ENCODE measurements around the gene C1orf216.

C1orf216 gene

GRCh38 chr1:35718492-35719336 lies at the start of gene C1orf216:
Gene C1orf216, minus strand, starts transcription at chr1:35718884. Its CDS starts 2,563 bp downstream, at chr1:35716321.
- peak within 1 kb of the TSS; percentile 81 for H3K27ac Mint-ChIP-seq
- peaks cover 9% of the 10 kb centered on the region for H3K36me3 Mint-ChIP-seq (ENCODE audit: low read depth)
- H3K9me3 Mint-ChIP-seq, result no peaks in the 10 kb centered on the region
- H3K4me3 Mint-ChIP-seq, result peak within 1 kb of the TSS; percentile 87
- no peaks in the 10 kb centered on the region for H3K27me3 Mint-ChIP-seq (ENCODE audit: low read depth)
- peaks cover 28% of the 10 kb centered on the region for H3K4me1 Mint-ChIP-seq (ENCODE audit: low read depth)

GRCh38 chr1:35764283-35764682 lies 45.6 kb upstream of the C1orf216 start:
- Mint-ChIP-seq H3K4me1 (ENCODE audit: low read depth) (peaks cover 28% of the 10 kb centered on the region), H3K27me3 (ENCODE audit: low read depth) (no peaks in the 10 kb centered on the region), H3K9me3 (no peaks in the 10 kb centered on the region), H3K36me3 (ENCODE audit: low read depth) (peaks cover 26% of the 10 kb centered on the region), H3K27ac (no peak overlapping the region), H3K4me3 (no peak overlapping the region)

- H3K9me3 Mint-ChIP-seq, result no peaks in the 10 kb centered on the region
- peaks cover 29% of the 10 kb centered on the region for H3K36me3 Mint-ChIP-seq (ENCODE audit: low read depth)
- no peaks in the 10 kb centered on the region for H3K27me3 Mint-ChIP-seq (ENCODE audit: low read depth)
- H3K27ac Mint-ChIP-seq, result peak overlapping the region; percentile 41
- H3K4me3 Mint-ChIP-seq, result no peak overlapping the region
- peaks cover 22% of the 10 kb centered on the region for H3K4me1 Mint-ChIP-seq (ENCODE audit: low read depth)
Measured at GRCh38 chr1:35763201-35763600, 44.5 kb upstream of the C1orf216 start.

GRCh38 chr1:35762141-35762540 lies 43.5 kb upstream of the C1orf216 start:
- Mint-ChIP-seq H3K4me1 (ENCODE audit: low read depth) (peaks cover 22% of the 10 kb centered on the region), H3K27ac (no peak overlapping the region), H3K4me3 (no peak overlapping the region), H3K27me3 (ENCODE audit: low read depth) (no peaks in the 10 kb centered on the region), H3K36me3 (ENCODE audit: low read depth) (peaks cover 34% of the 10 kb centered on the region), H3K9me3 (no peaks in the 10 kb centered on the region)

- Mint-ChIP-seq H3K27me3 (ENCODE audit: low read depth) (no peaks in the 10 kb centered on the region), H3K27ac (no peak overlapping the region), H3K4me1 (ENCODE audit: low read depth) (peaks cover 4% of the 10 kb centered on the region), H3K9me3 (no peaks in the 10 kb centered on the region), H3K4me3 (no peak overlapping the region), H3K36me3 (ENCODE audit: low read depth) (peaks cover 27% of the 10 kb centered on the region)
Measured at GRCh38 chr1:35756064-35756463, 37.4 kb upstream of the C1orf216 start.

- H3K27ac Mint-ChIP-seq, result peak overlapping the region; percentile 59
- no peaks in the 10 kb centered on the region for H3K27me3 Mint-ChIP-seq (ENCODE audit: low read depth)
Measured at GRCh38 chr1:35753626-35754260, 35.1 kb upstream of the C1orf216 start.

GRCh38 chr1:35748326-35748725 lies 29.6 kb upstream of the C1orf216 start:
- Mint-ChIP-seq H3K4me3 (no peak overlapping the region), H3K27me3 (ENCODE audit: low read depth) (no peaks in the 10 kb centered on the region), H3K36me3 (ENCODE audit: low read depth) (peaks cover 14% of the 10 kb centered on the region), H3K4me1 (ENCODE audit: low read depth) (no peaks in the 10 kb centered on the region), H3K27ac (no peak overlapping the region), H3K9me3 (no peaks in the 10 kb centered on the region)

More at GRCh38 chr1:35753626-35754260, 35.1 kb upstream of the C1orf216 start:
- Mint-ChIP-seq H3K4me3 (no peak overlapping the region), H3K9me3 (no peaks in the 10 kb centered on the region), H3K36me3 (ENCODE audit: low read depth) (peaks cover 19% of the 10 kb centered on the region), H3K4me1 (ENCODE audit: low read depth) (peaks cover 4% of the 10 kb centered on the region)

GRCh38 chr1:35745124-35745730 lies 26.5 kb upstream of the C1orf216 start:
- Mint-ChIP-seq H3K27ac (no peak overlapping the region), H3K27me3 (ENCODE audit: low read depth) (no peaks in the 10 kb centered on the region), H3K4me1 (ENCODE audit: low read depth) (no peaks in the 10 kb centered on the region), H3K36me3 (ENCODE audit: low read depth) (peaks cover 19% of the 10 kb centered on the region), H3K9me3 (no peaks in the 10 kb centered on the region), H3K4me3 (no peak overlapping the region)

GRCh38 chr1:35737120-35737519 lies 18.4 kb upstream of the C1orf216 start:
- Mint-ChIP-seq H3K27ac (no peak overlapping the region), H3K9me3 (no peaks in the 10 kb centered on the region), H3K27me3 (ENCODE audit: low read depth) (no peaks in the 10 kb centered on the region), H3K4me3 (no peak overlapping the region), H3K36me3 (ENCODE audit: low read depth) (peaks cover 32% of the 10 kb centered on the region), H3K4me1 (ENCODE audit: low read depth) (no peaks in the 10 kb centered on the region)

GRCh38 chr1:35727434-35728040 lies 8.9 kb upstream of the C1orf216 start:
- Mint-ChIP-seq H3K4me1 (ENCODE audit: low read depth) (peaks cover 2% of the 10 kb centered on the region), H3K36me3 (ENCODE audit: low read depth) (peaks cover 5% of the 10 kb centered on the region), H3K27me3 (ENCODE audit: low read depth) (no peaks in the 10 kb centered on the region), H3K27ac (no peak overlapping the region), H3K4me3 (no peak overlapping the region), H3K9me3 (no peaks in the 10 kb centered on the region)

- peaks cover 5% of the 10 kb centered on the region for H3K36me3 Mint-ChIP-seq (ENCODE audit: low read depth)
- H3K27me3 Mint-ChIP-seq (ENCODE audit: low read depth), result no peaks in the 10 kb centered on the region
- H3K4me1 Mint-ChIP-seq (ENCODE audit: low read depth), result peaks cover 2% of the 10 kb centered on the region
- no peak overlapping the region for H3K4me3 Mint-ChIP-seq
- H3K9me3 Mint-ChIP-seq, result no peaks in the 10 kb centered on the region
- no peak overlapping the region for H3K27ac Mint-ChIP-seq
Measured at GRCh38 chr1:35726450-35727433, 8.1 kb upstream of the C1orf216 start.

- no peak overlapping the region for H3K27ac Mint-ChIP-seq
- H3K27me3 Mint-ChIP-seq (ENCODE audit: low read depth), result no peaks in the 10 kb centered on the region
- no peak overlapping the region for H3K4me3 Mint-ChIP-seq
- H3K36me3 Mint-ChIP-seq (ENCODE audit: low read depth), result no peaks in the 10 kb centered on the region
- peaks cover 2% of the 10 kb centered on the region for H3K4me1 Mint-ChIP-seq (ENCODE audit: low read depth)
- no peaks in the 10 kb centered on the region for H3K9me3 Mint-ChIP-seq
Measured at GRCh38 chr1:35725596-35725995, 6.9 kb upstream of the C1orf216 start.

- H3K36me3 Mint-ChIP-seq (ENCODE audit: low read depth), result peaks cover 9% of the 10 kb centered on the region
- no peaks in the 10 kb centered on the region for H3K9me3 Mint-ChIP-seq
- no peaks in the 10 kb centered on the region for H3K27me3 Mint-ChIP-seq (ENCODE audit: low read depth)
- peak overlapping the region; percentile 14 for H3K27ac Mint-ChIP-seq
- peak overlapping the region; percentile 80 for H3K4me3 Mint-ChIP-seq
- peaks cover 28% of the 10 kb centered on the region for H3K4me1 Mint-ChIP-seq (ENCODE audit: low read depth)
Measured at GRCh38 chr1:35717911-35718476, 690 bp downstream of the C1orf216 start.

Data from T-helper 1 cell treated with Interleukin-12 subunit alpha and Interleukin-12 subunit beta and Interleukin-4 antibody, amounts not matched to agents 30 μg/mL and 1 μg/mL, for 36 hours (primary cell).